Body of pancreas (tissue), 4 donors: ENCODE results near the gene HSPA6.

ENCODE experiments used
- CTCF ChIP-seq, 7 experiments: fragments of 450-650 bp in 4 of 7; fragments of 200-600 bp in 3 of 7; sonication (generic) in 3 of 7; IDR thresholded peaks; one replicate each; pipeline ENCODE4 v1.5.1; 2016 to 2019; ENCODE audit warnings: antibody characterized with exemption in 7 of 7
- POLR2A ChIP-seq, 3 donors: fragments of 450-650 bp; IDR thresholded peaks; one replicate each; pipeline ENCODE4 v1.6.1; 2016; ENCODE audit warnings: antibody characterized with exemption in 3 of 3, mild to moderate bottlenecking in 2 of 3

- TF ChIP-seq CTCF (IDR thresholded peaks at IDR 0.05) (no peak), POLR2A (IDR thresholded peaks at IDR 0.05) (no peak)
Observed at GRCh38 chr1:161502181-161502580, 22.2 kb upstream of the HSPA6 start.
